AG10803 (cell line): ENCODE data around the gene TAS2R16.

Experiments
- DNase-seq: peaks from one replicate; pipeline ENCODE4 v3.0.0; 2010; ENCODE audit warnings: low read depth
- H3K4me3 ChIP-seq: 2 replicates; pipeline ENCODE4 v1.5.1; 2011; ENCODE audit warnings: mild to moderate bottlenecking, low read length, control low read depth
- CTCF ChIP-seq: conservative IDR thresholded peaks from 2 replicates; pipeline ENCODE4 v1.5.1; 2011; ENCODE audit warnings: mild to moderate bottlenecking, low read length, control low read depth, inconsistent platforms

Gene TAS2R16

GRCh38 chr7:122995600-122995999, at the start of gene TAS2R16:
Gene TAS2R16 (minus strand): TSS chr7:122995700. CDS start chr7:122995634, 66 bp downstream.
- TF ChIP-seq CTCF: no peak
- H3K4me3 ChIP-seq: no peak within 1 kb of the TSS
- DNase-seq: no peak

GRCh38 chr7:123043642-123044041, 48.1 kb upstream of the TAS2R16 start:
- H3K4me3 ChIP-seq: no peak overlapping the region
- DNase-seq: no peak
- no peak for TF ChIP-seq CTCF

GRCh38 chr7:123041101-123041500, 45.6 kb upstream of the TAS2R16 start:
- TF ChIP-seq CTCF: no peak
- peak; percentile 8 for DNase-seq
- H3K4me3 ChIP-seq: no peak overlapping the region

- H3K4me3 ChIP-seq: no peak overlapping the region
- no peak for TF ChIP-seq CTCF
- no peak for DNase-seq
Observed at GRCh38 chr7:123039269-123039668, 43.8 kb upstream of the TAS2R16 start.

GRCh38 chr7:123034106-123034505, 38.6 kb upstream of the TAS2R16 start:
- no peak for TF ChIP-seq CTCF
- H3K4me3 ChIP-seq: no peak overlapping the region
- no peak for DNase-seq

GRCh38 chr7:123030631-123031030, 35.1 kb upstream of the TAS2R16 start:
- H3K4me3 ChIP-seq: no peak overlapping the region
- DNase-seq: no peak
- no peak for TF ChIP-seq CTCF

- no peak for TF ChIP-seq CTCF
- no peak overlapping the region for H3K4me3 ChIP-seq
- no peak for DNase-seq
Observed at GRCh38 chr7:123028339-123028738, 32.8 kb upstream of the TAS2R16 start.
